ENCODE measurements around the gene TBC1D3B.
"Not testable (repeated sequence)": the region's sequence is repeated elsewhere in the genome, so short reads cannot be mapped to it uniquely, and the experiment has no call there.

TBC1D3B gene

GRCh38 chr17:36176536-36176935 lies at the start of gene TBC1D3B:
TBC1D3B (minus strand) TSS chr17:36176636; CDS start chr17:36175050, 1,586 bp downstream.
- not testable (repeated sequence) for DNase-seq

- not testable (repeated sequence) for DNase-seq
These were observed 46.5 kb upstream of the TBC1D3B start for GRCh38 chr17:36222967-36223366.

- DNase-seq = not testable (repeated sequence)
These were observed 45.2 kb upstream of the TBC1D3B start for GRCh38 chr17:36221581-36222100.

- not testable (repeated sequence) for DNase-seq
These were observed 44.5 kb upstream of the TBC1D3B start for GRCh38 chr17:36220737-36221580.

GRCh38 chr17:36219556-36219955 lies 43.1 kb upstream of the TBC1D3B start:
- not testable (repeated sequence) for DNase-seq

GRCh38 chr17:36215406-36216308 lies 39.2 kb upstream of the TBC1D3B start:
- DNase-seq = not testable (repeated sequence)

- no peak for DNase-seq
These were observed 38.5 kb upstream of the TBC1D3B start for GRCh38 chr17:36214918-36215317.

- DNase-seq = no peak
These were observed 37.3 kb upstream of the TBC1D3B start for GRCh38 chr17:36213695-36214094.

GRCh38 chr17:36212966-36213365 lies 36.5 kb upstream of the TBC1D3B start:
- no peak for DNase-seq

- DNase-seq = no peak
These were observed 35.8 kb upstream of the TBC1D3B start for GRCh38 chr17:36212272-36212605.

- DNase-seq = not testable (repeated sequence)
These were observed 35.2 kb upstream of the TBC1D3B start for GRCh38 chr17:36211484-36212271.

- not testable (repeated sequence) for DNase-seq
These were observed 34.2 kb upstream of the TBC1D3B start, which contains the start of gene CCL4L2 for GRCh38 chr17:36210439-36211211. CCL4L2 (plus strand) TSS chr17:36211063.

GRCh38 chr17:36209575-36209974 lies 33.1 kb upstream of the TBC1D3B start:
- DNase-seq = no peak

- not testable (repeated sequence) for DNase-seq
These were observed 30.9 kb upstream of the TBC1D3B start for GRCh38 chr17:36207383-36207782.

GRCh38 chr17:36206486-36206821 lies 30.0 kb upstream of the TBC1D3B start:
- DNase-seq = not testable (repeated sequence)

- DNase-seq = no peak
These were observed 29.4 kb upstream of the TBC1D3B start for GRCh38 chr17:36205637-36206485.

GRCh38 chr17:36204724-36205500 lies 28.5 kb upstream of the TBC1D3B start:
- no peak for DNase-seq

GRCh38 chr17:36203335-36203734 lies 26.9 kb upstream of the TBC1D3B start:
- no peak for DNase-seq

GRCh38 chr17:36201506-36201905 lies 25.1 kb upstream of the TBC1D3B start:
- not testable (repeated sequence) for DNase-seq

GRCh38 chr17:36201102-36201501 lies 24.7 kb upstream of the TBC1D3B start:
- not testable (repeated sequence) for DNase-seq

Data from NCI-H1105 (cell line).